ENCODE measurements around the gene TNNT1.

Gene TNNT1

DNA sequence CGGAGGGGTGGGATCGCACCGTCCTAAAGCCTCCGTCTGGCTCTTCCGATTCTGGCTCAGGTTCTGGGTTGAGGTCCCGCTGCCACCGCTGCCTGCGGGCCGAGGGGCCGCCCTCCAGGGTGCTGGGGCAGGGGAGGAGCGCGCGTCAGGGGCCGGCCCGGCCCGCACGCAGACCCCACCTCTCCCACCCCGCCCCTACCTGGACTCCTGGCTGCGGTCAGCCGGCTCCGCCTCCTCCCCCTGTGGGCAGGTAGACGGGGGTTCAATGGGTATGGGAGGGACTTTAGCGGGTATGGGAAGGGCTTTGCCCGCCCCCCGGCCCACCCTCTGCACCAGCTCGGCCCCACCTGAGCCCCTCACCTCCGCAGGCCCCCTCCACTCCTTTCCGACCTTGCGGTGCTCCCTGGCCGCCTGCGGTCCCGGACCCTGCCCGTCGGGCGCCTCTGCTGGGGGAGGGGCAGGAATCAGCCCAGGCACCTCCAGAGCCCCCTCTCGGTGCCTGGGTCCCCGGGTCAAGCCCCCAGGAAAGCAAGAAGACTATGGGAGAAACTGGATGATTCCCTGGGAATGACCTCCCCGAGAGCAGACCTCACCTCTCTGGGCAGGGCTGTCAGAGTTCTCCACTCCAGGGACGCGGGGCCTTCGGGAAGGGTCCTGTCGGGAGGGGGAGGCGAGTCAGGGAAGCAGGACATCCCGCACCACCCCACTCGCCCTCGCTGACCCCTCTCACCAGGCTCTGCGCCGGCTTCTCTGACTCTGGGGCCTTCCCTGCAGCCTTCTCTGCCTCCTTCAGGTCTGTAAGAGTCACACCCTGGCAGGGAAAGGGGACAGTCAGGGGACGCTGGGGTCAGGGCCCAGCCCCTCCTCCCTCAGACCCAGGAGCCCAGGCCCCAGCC is 56.3 kb downstream of the TNNT1 start:
- peaks cover 29% of the 10 kb centered on the region for H3K4me1 ChIP-seq (ENCODE audit: control insufficient read depth, insufficient read depth, low read length)
- H3K36me3 ChIP-seq (ENCODE audit: control insufficient read depth, insufficient read depth, low read length): peaks cover 20% of the 10 kb centered on the region
- H3K27me3 ChIP-seq (ENCODE audit: control insufficient read depth, insufficient read depth, low read length): no peaks in the 10 kb centered on the region
- no peak overlapping the region for H3K9ac ChIP-seq (ENCODE audit: low read depth, low read length)
- H3K9me3 ChIP-seq (ENCODE audit: control insufficient read depth, insufficient read depth, low read length): no peaks in the 10 kb centered on the region
- H3K27ac ChIP-seq (ENCODE audit: low read depth, low read length): no peak overlapping the region
- H3K4me3 ChIP-seq (ENCODE audit: low read depth, low read length): peak overlapping the region; percentile 62

DNA sequence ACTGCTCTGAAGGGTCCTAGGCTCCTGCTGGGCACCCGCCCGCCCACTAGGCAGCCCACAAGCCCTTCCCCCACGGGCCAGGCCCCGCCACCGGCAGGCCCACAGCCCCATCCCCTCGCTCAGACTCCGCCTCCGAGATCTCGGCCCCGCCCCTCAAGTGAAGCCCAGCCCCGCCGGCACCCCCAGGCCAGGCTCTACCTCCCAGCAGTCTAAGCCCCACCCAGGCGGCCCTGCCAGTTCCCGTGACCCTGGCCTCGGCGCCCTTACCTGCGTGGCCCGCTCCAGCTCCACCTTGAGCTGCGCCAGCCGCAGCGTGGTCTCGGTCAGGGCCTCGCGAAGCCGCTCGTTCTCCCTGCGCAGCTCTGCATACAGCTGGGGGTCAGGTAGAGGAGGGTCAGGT is 57.1 kb downstream of the TNNT1 start:
- H3K27ac ChIP-seq (ENCODE audit: low read depth, low read length): no peak overlapping the region
- peak overlapping the region; percentile 62 for H3K4me3 ChIP-seq (ENCODE audit: low read depth, low read length)
- H3K4me1 ChIP-seq (ENCODE audit: control insufficient read depth, insufficient read depth, low read length): peaks cover 33% of the 10 kb centered on the region
- H3K9ac ChIP-seq (ENCODE audit: low read depth, low read length): no peak overlapping the region
- H3K9me3 ChIP-seq (ENCODE audit: control insufficient read depth, insufficient read depth, low read length): no peaks in the 10 kb centered on the region
- no peaks in the 10 kb centered on the region for H3K27me3 ChIP-seq (ENCODE audit: control insufficient read depth, insufficient read depth, low read length)
- H3K36me3 ChIP-seq (ENCODE audit: control insufficient read depth, insufficient read depth, low read length): peaks cover 20% of the 10 kb centered on the region

DNA sequence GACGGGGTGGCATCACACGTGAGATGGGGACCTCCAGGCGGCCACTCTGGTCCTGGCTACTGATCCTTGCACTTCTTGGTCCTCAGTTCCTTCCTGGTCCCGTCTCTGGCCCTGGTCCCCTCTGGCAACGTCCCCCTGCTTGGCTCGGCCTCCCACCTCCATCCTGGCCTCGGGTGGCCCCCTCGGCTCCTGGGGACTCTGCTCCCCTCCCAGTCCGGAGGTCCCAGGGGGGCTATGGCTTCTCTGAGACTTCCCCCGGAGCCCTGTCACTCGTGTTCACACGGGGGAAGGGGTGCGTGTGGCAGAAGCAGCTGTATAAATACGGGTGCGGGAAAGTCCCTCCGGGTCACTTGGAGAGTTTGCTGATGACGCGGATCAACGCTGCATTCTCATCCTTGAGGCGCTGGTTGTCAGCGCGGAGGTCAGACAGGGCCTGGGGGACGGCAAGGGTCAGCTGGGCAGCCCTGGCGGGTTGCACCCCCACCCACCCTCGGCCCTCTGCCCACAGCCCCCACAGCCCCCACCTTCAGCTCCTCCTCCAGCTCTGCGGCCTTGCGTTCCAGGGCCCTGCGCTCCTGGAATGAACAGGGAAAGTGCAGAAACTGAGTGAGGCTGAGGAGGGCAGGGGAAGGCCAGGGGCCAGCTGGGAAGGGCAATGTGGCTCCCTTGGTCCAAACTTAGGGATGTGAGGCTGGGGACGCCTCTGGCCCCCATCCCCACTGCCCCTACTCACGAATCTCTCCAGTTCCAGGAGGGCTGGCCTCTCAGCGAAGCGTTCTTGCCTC is 57.7 kb downstream of the TNNT1 start:
- Histone ChIP-seq H3K36me3 (ENCODE audit: control insufficient read depth, insufficient read depth, low read length) (peaks cover 20% of the 10 kb centered on the region), H3K4me3 (ENCODE audit: low read depth, low read length) (peak overlapping the region; percentile 62; the same call in 1 of the 2 replicates), H3K27ac (ENCODE audit: low read depth, low read length) (no peak overlapping the region)

DNA sequence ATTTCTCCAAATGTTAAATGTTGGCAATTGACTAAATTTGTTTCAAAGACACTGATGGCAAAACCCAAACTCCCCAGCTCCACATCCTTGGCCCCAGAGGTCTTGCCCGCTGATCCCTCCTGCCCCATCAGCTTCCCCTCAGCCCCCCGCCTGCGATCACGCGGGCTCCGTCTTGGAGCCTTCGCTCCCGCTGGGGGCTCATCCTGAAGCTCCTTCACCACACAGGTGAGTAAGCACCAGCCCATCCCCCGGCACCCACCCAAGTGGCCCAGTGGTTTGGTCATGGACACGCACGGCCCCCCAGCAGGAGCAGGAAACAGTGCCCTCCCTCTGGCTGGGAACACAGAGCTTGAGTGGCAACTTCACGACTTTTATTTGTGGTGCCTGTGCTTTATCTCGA is 58.4 kb downstream of the TNNT1 start:
- Histone ChIP-seq H3K9ac (ENCODE audit: low read depth, low read length) (no peak overlapping the region), H3K27me3 (ENCODE audit: control insufficient read depth, insufficient read depth, low read length) (peaks cover 7% of the 10 kb centered on the region), H3K4me1 (ENCODE audit: control insufficient read depth, insufficient read depth, low read length) (peaks cover 34% of the 10 kb centered on the region), H3K36me3 (ENCODE audit: control insufficient read depth, insufficient read depth, low read length) (peaks cover 20% of the 10 kb centered on the region), H3K4me3 (ENCODE audit: low read depth, low read length) (no peak overlapping the region), H3K9me3 (ENCODE audit: control insufficient read depth, insufficient read depth, low read length) (no peaks in the 10 kb centered on the region), H3K27ac (ENCODE audit: low read depth, low read length) (no peak overlapping the region)

More for the DNA sequence above, 57.7 kb downstream of the TNNT1 start:
- H3K9ac ChIP-seq (ENCODE audit: low read depth, low read length): no peak overlapping the region
- peaks cover 33% of the 10 kb centered on the region for H3K4me1 ChIP-seq (ENCODE audit: control insufficient read depth, insufficient read depth, low read length)
- no peaks in the 10 kb centered on the region for H3K27me3 ChIP-seq (ENCODE audit: control insufficient read depth, insufficient read depth, low read length)
- H3K9me3 ChIP-seq (ENCODE audit: control insufficient read depth, insufficient read depth, low read length): no peaks in the 10 kb centered on the region

GRCh38 chr19:55089342-55089944 is 59.6 kb downstream of the TNNT1 start:
- Histone ChIP-seq H3K9ac (ENCODE audit: low read depth, low read length) (no peak overlapping the region), H3K4me3 (ENCODE audit: low read depth, low read length) (no peak overlapping the region), H3K27me3 (ENCODE audit: control insufficient read depth, insufficient read depth, low read length) (peaks cover 17% of the 10 kb centered on the region), H3K4me1 (ENCODE audit: control insufficient read depth, insufficient read depth, low read length) (peaks cover 29% of the 10 kb centered on the region), H3K9me3 (ENCODE audit: control insufficient read depth, insufficient read depth, low read length) (no peaks in the 10 kb centered on the region), H3K27ac (ENCODE audit: low read depth, low read length) (no peak overlapping the region), H3K36me3 (ENCODE audit: control insufficient read depth, insufficient read depth, low read length) (peaks cover 12% of the 10 kb centered on the region)

- Histone ChIP-seq H3K9me3 (ENCODE audit: control insufficient read depth, insufficient read depth, low read length) (no peaks in the 10 kb centered on the region), H3K27me3 (ENCODE audit: control insufficient read depth, insufficient read depth, low read length) (peaks cover 22% of the 10 kb centered on the region), H3K36me3 (ENCODE audit: control insufficient read depth, insufficient read depth, low read length) (peaks cover 12% of the 10 kb centered on the region), H3K27ac (ENCODE audit: low read depth, low read length) (no peak overlapping the region), H3K4me1 (ENCODE audit: control insufficient read depth, insufficient read depth, low read length) (peaks cover 27% of the 10 kb centered on the region), H3K4me3 (ENCODE audit: low read depth, low read length) (no peak overlapping the region), H3K9ac (ENCODE audit: low read depth, low read length) (no peak overlapping the region)
These were observed 60.3 kb downstream of the TNNT1 start for GRCh38 chr19:55088543-55089341.

DNA sequence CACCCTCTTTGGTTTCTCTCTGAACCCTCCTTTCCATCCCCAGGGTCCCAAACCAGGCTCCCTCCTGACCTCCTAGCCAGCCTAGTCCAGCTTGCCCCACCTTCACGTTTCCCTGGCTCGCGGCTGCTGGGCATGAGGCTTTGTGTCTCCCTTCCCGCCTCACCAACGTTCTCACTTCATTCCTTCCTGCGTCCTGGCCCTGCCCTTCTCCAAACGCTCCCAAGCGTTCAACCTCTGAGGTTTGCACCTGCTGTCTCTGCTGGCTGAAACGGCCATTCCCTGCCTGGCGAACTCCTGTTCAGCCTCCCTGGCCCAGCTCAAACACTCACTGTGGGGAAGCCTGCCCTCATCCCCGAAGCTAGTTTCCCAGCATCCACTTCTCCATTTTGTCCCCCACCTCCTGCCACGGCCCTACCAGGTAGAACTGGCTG is 61.0 kb downstream of the TNNT1 start:
- Histone ChIP-seq H3K27ac (ENCODE audit: low read depth, low read length) (no peak overlapping the region), H3K9ac (ENCODE audit: low read depth, low read length) (no peak overlapping the region), H3K36me3 (ENCODE audit: control insufficient read depth, insufficient read depth, low read length) (peaks cover 12% of the 10 kb centered on the region), H3K4me3 (ENCODE audit: low read depth, low read length) (peak overlapping the region; percentile 71; the same call in 1 of the 2 replicates), H3K4me1 (ENCODE audit: control insufficient read depth, insufficient read depth, low read length) (peaks cover 27% of the 10 kb centered on the region), H3K9me3 (ENCODE audit: control insufficient read depth, insufficient read depth, low read length) (no peaks in the 10 kb centered on the region), H3K27me3 (ENCODE audit: control insufficient read depth, insufficient read depth, low read length) (peaks cover 22% of the 10 kb centered on the region)

GRCh38 chr19:55087542-55087901 is 61.5 kb downstream of the TNNT1 start:
- Histone ChIP-seq H3K27me3 (ENCODE audit: control insufficient read depth, insufficient read depth, low read length) (peaks cover 22% of the 10 kb centered on the region), H3K36me3 (ENCODE audit: control insufficient read depth, insufficient read depth, low read length) (peaks cover 12% of the 10 kb centered on the region), H3K27ac (ENCODE audit: low read depth, low read length) (no peak overlapping the region), H3K4me1 (ENCODE audit: control insufficient read depth, insufficient read depth, low read length) (peaks cover 24% of the 10 kb centered on the region), H3K4me3 (ENCODE audit: low read depth, low read length) (peak overlapping the region; percentile 71), H3K9me3 (ENCODE audit: control insufficient read depth, insufficient read depth, low read length) (no peaks in the 10 kb centered on the region), H3K9ac (ENCODE audit: low read depth, low read length) (no peak overlapping the region)

GRCh38 chr19:55086730-55087541 is 62.1 kb downstream of the TNNT1 start:
- no peak overlapping the region; the same call in 1 of the 2 replicates for H3K9ac ChIP-seq (ENCODE audit: low read depth, low read length)
- H3K9me3 ChIP-seq (ENCODE audit: control insufficient read depth, insufficient read depth, low read length): no peaks in the 10 kb centered on the region
- peaks cover 22% of the 10 kb centered on the region for H3K27me3 ChIP-seq (ENCODE audit: control insufficient read depth, insufficient read depth, low read length)
- H3K27ac ChIP-seq (ENCODE audit: low read depth, low read length): peak overlapping the region; percentile 67
- peaks cover 24% of the 10 kb centered on the region for H3K4me1 ChIP-seq (ENCODE audit: control insufficient read depth, insufficient read depth, low read length)
- H3K4me3 ChIP-seq (ENCODE audit: low read depth, low read length): peak overlapping the region; percentile 71
- H3K36me3 ChIP-seq (ENCODE audit: control insufficient read depth, insufficient read depth, low read length): peaks cover 12% of the 10 kb centered on the region

Data from HUES48 (cell line).